Endothelial cell of umbilical vein (primary cell): Measurements from ENCODE around the gene CCR9. TPM values are rescaled to one million over a fixed set of nuclear protein-coding genes. Genes with fewer than 3 reads are reported as not detected.

Experiments used
- BruUV-seq: library from RNA; stranded (reverse); fragments of 400-500 nt; replicated peaks from 2 replicates; lab custom pipeline; 2021; lab: Mats Ljungman, UMichigan
- CTCF ChIA-PET: fragments of 300-600, 350-600 bp; sonication (Branson Sonifier 250); formaldehyde crosslinking; loops from one replicate; lab custom pipeline; 2021; ENCODE audit warnings: antibody characterized with exemption, inconsistent platforms; lab: Charles Lee
- POLR2A ChIA-PET: fragments of 300-600, 350-600 bp; sonication (Branson Sonifier 250); formaldehyde crosslinking; loops from one replicate; lab custom pipeline; 2021; ENCODE audit warnings: antibody characterized with exemption, inconsistent platforms; lab: Charles Lee
- DNase-seq: peaks from one replicate; pipeline ENCODE4 v3.0.0-alpha.2; 2011; ENCODE audit warnings: low read depth, low spot score
- FAIRE-seq: peaks from 2 replicates; lab custom pipeline; 2011; peaks lifted over from hg19 to GRCh38; lab: Jason Lieb, UNC
- H2AFZ ChIP-seq: 2 replicates; pipeline ENCODE4 v1.6.0; 2012; ENCODE audit warnings: low read depth, low read length, control low read depth, inconsistent platforms
- H3K27ac ChIP-seq: 2 replicates; pipeline ENCODE4 v1.5.1; 2011; ENCODE audit warnings: low read depth, mild to moderate bottlenecking, control low read depth, low read length, moderate library complexity; ENCODE audit not compliant: insufficient read depth
- H3K27me3 ChIP-seq, 2 experiments: 2 replicates each; pipeline versions ENCODE4 v1.6.0 to v1.6.1; 2011; ENCODE audit warnings: low read length in 2 of 2, mixed read lengths in 1 of 2; ENCODE audit not compliant: control insufficient read depth in 2 of 2, insufficient read depth in 2 of 2
- H3K36me3 ChIP-seq, 2 experiments: 2 replicates in 1 of 2; 3 replicates in 1 of 2; pipeline ENCODE4 v1.5.1; 2011; ENCODE audit warnings: low read length in 2 of 2, mild to moderate bottlenecking in 1 of 2, moderate library complexity in 1 of 2; ENCODE audit not compliant: control insufficient read depth in 2 of 2, insufficient read depth in 2 of 2; ENCODE audit errors: extremely low read depth in 1 of 2
- H3K4me1 ChIP-seq: 3 replicates; pipeline ENCODE4 v1.5.1; 2011; ENCODE audit warnings: mild to moderate bottlenecking, low read length; ENCODE audit not compliant: control insufficient read depth, insufficient read depth; ENCODE audit errors: extremely low read depth
- H3K4me2 ChIP-seq: 2 replicates; pipeline ENCODE4 v1.6.1; 2011; ENCODE audit warnings: low read length, control low read depth, mixed read lengths; ENCODE audit not compliant: insufficient read depth
- H3K4me3 ChIP-seq, 3 experiments: fragments of 200-600 bp in 1 of 3; sonication (generic), shearing (Covaris generic) in 1 of 3; replicated peaks in 1 of 3; 2 replicates each; pipeline ENCODE4 v1.5.1; 2011 to 2016; ENCODE audit warnings: control low read depth in 3 of 3, low read length in 3 of 3, mild to moderate bottlenecking in 2 of 3, inconsistent platforms in 1 of 3, low read depth in 1 of 3, moderate library complexity in 1 of 3; ENCODE audit not compliant: insufficient read depth in 1 of 3
- H3K79me2 ChIP-seq: 2 replicates; pipeline ENCODE4 v1.6.0; 2012; ENCODE audit warnings: low read length, inconsistent platforms; ENCODE audit not compliant: control insufficient read depth, insufficient read depth
- H3K9ac ChIP-seq: replicated peaks from 2 replicates; pipeline ENCODE3; 2011; ENCODE audit warnings: low read length, control low read depth; ENCODE audit not compliant: insufficient read depth; ENCODE audit errors: extremely low read depth
- H3K9me1 ChIP-seq: replicated peaks from 3 replicates; pipeline ENCODE4 v1.6.0; 2011; ENCODE audit warnings: mild to moderate bottlenecking, low read length; ENCODE audit not compliant: control insufficient read depth, insufficient read depth; ENCODE audit errors: extremely low read depth
- H3K9me3 ChIP-seq: replicated peaks from 2 replicates; pipeline ENCODE4 v1.5.1; 2012; ENCODE audit warnings: low read length, inconsistent platforms; ENCODE audit not compliant: control insufficient read depth, insufficient read depth
- H4K20me1 ChIP-seq: replicated peaks from 2 replicates; pipeline ENCODE3; 2011; ENCODE audit warnings: mild to moderate bottlenecking, low read length; ENCODE audit not compliant: control insufficient read depth, insufficient read depth; ENCODE audit errors: extremely low read depth
- EZH2 ChIP-seq: IDR thresholded peaks from 2 replicates; pipeline ENCODE4 v1.6.1; 2012; ENCODE audit warnings: borderline replicate concordance, low read depth, mild to moderate bottlenecking, moderate library complexity, low read length, inconsistent platforms; ENCODE audit not compliant: severe bottlenecking
- FOS ChIP-seq: IDR thresholded peaks from 2 replicates; pipeline ENCODE4 v1.6.1; 2011; ENCODE audit warnings: mild to moderate bottlenecking, low read length, moderate library complexity, borderline replicate concordance; ENCODE audit not compliant: insufficient read depth
- GATA2 ChIP-seq: IDR thresholded peaks from 2 replicates; pipeline ENCODE4 v1.7.0; 2011; ENCODE audit warnings: low read depth, mild to moderate bottlenecking, moderate library complexity, mixed read lengths, low read length; ENCODE audit not compliant: insufficient read length, insufficient read depth
- JUN ChIP-seq: IDR thresholded peaks from 2 replicates; pipeline ENCODE4 v1.6.1; 2011; ENCODE audit warnings: borderline replicate concordance, low read depth; ENCODE audit not compliant: insufficient read length, insufficient read depth
- MYC ChIP-seq: IDR thresholded peaks from one replicate; pipeline ENCODE4 v1.6.1; 2011; ENCODE audit warnings: mild to moderate bottlenecking, low read depth, low read length
- POLR2A ChIP-seq: IDR thresholded peaks from 2 replicates; pipeline ENCODE4 v1.6.1; 2012; ENCODE audit warnings: low read depth, mild to moderate bottlenecking, control low read depth, low read length
- POLR2AphosphoS5 ChIP-seq: IDR thresholded peaks from 2 replicates; pipeline ENCODE4 v1.6.1; 2012; ENCODE audit warnings: low read depth, mild to moderate bottlenecking, control low read depth, low read length, moderate library complexity; ENCODE audit not compliant: insufficient read depth
- dilution Hi-C: fragments of 300-500 bp; cut with MboI; formaldehyde crosslinking; loops from one replicate; pipeline ENCODE4 v1.15.0; 2019; ENCODE audit warnings: low sequenced_read_pairs; ENCODE audit not compliant: extremely low pct_ligation_motif_present
- intact Hi-C: fragments of 100-400 bp; cut with micrococcal nuclease; formaldehyde crosslinking; loops from one replicate; pipeline ENCODE4 v1.10.0; 2022
- polyA plus RNA-seq, 4 experiments: library from polyadenylated mRNA; depleted of rRNA in 3 of 4; stranded (reverse) in 3 of 4; unstranded in 1 of 4; fragments of >200 nt; gene quantifications; 2 replicates each; pipeline versions ENCODE4 v1.2.1 to v1.2.3, GENCODE V29; 2011 to 2012; ENCODE audit warnings: missing spikeins in 1 of 4
- total RNA-seq: library from RNA; stranded (reverse); gene quantifications from 2 replicates; pipeline ENCODE4 v1.2.3, GENCODE V29; 2021
- TF ChIP-seq, protein P1 (sequence below): IDR thresholded peaks from 2 replicates; pipeline ENCODE4 v1.6.1; 2011; ENCODE audit not compliant: insufficient read depth, insufficient read length
- TF ChIP-seq, protein P2 (sequence below), 2 donors: IDR thresholded peaks; 1 replicate in 1 of 2; 2 replicates in 1 of 2; pipeline ENCODE4 v1.5.1; 2011; ENCODE audit warnings: low read length in 2 of 2, mild to moderate bottlenecking in 2 of 2, moderate library complexity in 2 of 2, control low read depth in 1 of 2, inconsistent platforms in 1 of 2, low read depth in 1 of 2; ENCODE audit not compliant: insufficient read depth in 1 of 2; ENCODE audit errors: extremely low read depth in 1 of 2

The CCR9 gene
- total and polyA plus RNA-seq, 2 donors (not counting 3 experiments of a cell fraction or from before 2014, with no cell fraction given) = not detected

DNA sequence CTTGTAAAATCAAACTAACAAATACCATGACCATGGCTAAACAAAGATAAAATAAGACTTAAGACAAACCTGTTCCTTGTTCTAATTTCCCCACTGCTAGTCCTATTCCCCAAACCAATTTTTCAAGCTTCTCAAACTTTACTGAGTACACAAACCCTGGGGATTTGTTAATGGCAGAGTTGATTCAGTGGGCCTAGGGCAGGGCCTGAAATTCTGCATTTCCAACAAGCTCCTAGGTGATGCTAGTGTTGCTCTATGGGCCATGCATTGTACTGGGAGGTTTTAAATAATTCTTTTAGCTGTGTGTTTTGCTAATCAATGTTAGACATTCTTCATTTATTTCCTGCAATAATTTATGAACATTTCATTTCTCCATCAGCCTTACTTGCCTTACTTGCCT is 13.3 kb upstream of the CCR9 start:
- no TSS peak for BruUV-seq
- Histone ChIP-seq H3K4me1 (no peaks in the 10 kb centered on the region), H3K79me2 (no peaks in the 10 kb centered on the region), H3K4me3 (no peak overlapping the region), H3K9ac (no peak overlapping the region), H3K27ac (no peak overlapping the region), H3K9me1 (no peaks in the 10 kb centered on the region), H3K36me3 (no peaks in the 10 kb centered on the region), H2AFZ (no peak overlapping the region), H4K20me1 (no peaks in the 10 kb centered on the region), H3K9me3 (no peaks in the 10 kb centered on the region), H3K4me2 (no peak overlapping the region), H3K27me3 (peaks cover 5 to 8% of the 10 kb centered on the region in 2 experiments)
- ChIA-PET CTCF (no interaction called here), POLR2A (no interaction called here)
- TF ChIP-seq GATA2 = no peak
- TF ChIP-seq, protein P1, sequence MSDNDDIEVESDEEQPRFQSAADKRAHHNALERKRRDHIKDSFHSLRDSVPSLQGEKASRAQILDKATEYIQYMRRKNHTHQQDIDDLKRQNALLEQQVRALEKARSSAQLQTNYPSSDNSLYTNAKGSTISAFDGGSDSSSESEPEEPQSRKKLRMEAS = no peak
- no peak for TF ChIP-seq EZH2
- no peak for TF ChIP-seq POLR2A
- TF ChIP-seq MYC = no peak
- TF ChIP-seq JUN = no peak
- TF ChIP-seq POLR2AphosphoS5 = no peak
- no peak for TF ChIP-seq FOS
- TF ChIP-seq, protein P2, sequence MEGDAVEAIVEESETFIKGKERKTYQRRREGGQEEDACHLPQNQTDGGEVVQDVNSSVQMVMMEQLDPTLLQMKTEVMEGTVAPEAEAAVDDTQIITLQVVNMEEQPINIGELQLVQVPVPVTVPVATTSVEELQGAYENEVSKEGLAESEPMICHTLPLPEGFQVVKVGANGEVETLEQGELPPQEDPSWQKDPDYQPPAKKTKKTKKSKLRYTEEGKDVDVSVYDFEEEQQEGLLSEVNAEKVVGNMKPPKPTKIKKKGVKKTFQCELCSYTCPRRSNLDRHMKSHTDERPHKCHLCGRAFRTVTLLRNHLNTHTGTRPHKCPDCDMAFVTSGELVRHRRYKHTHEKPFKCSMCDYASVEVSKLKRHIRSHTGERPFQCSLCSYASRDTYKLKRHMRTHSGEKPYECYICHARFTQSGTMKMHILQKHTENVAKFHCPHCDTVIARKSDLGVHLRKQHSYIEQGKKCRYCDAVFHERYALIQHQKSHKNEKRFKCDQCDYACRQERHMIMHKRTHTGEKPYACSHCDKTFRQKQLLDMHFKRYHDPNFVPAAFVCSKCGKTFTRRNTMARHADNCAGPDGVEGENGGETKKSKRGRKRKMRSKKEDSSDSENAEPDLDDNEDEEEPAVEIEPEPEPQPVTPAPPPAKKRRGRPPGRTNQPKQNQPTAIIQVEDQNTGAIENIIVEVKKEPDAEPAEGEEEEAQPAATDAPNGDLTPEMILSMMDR (IDR thresholded peaks at IDR 0.05; ENCODE audit: extremely low read depth in 1 of 2, insufficient read depth in 1 of 2, low read depth in 1 of 2, low read length in 2 of 2) = no peak
- no peak for FAIRE-seq
- dilution Hi-C loops (no loop called here), intact Hi-C loops (no loop called here)
- DNase-seq = no peak
